ENCODE measurements around the gene FAM120B. TPM values are rescaled to one million over a fixed set of nuclear protein-coding genes. Genes with fewer than 3 reads are reported as not detected.

The FAM120B gene
- total RNA-seq, 1 experiment from 2014 or later = 16.7 TPM

GRCh38 chr6:170266061-170266825, 40.3 kb upstream of the FAM120B start:
- H4K8ac ChIP-seq (replicated peaks; ENCODE audit: insufficient read length, low read depth, low read length) = no peak overlapping the region
- H3K23me2 ChIP-seq (ENCODE audit: insufficient read length, low read depth, low read length, poor library complexity, severe bottlenecking) = no peaks in the 10 kb centered on the region
- no peaks in the 10 kb centered on the region for H3K9me3 ChIP-seq (ENCODE audit: control insufficient read depth, low read depth, low read length)
- H2BK20ac ChIP-seq (ENCODE audit: low read depth, low read length, poor library complexity, severe bottlenecking) = no peak overlapping the region
- H3K18ac ChIP-seq (ENCODE audit: insufficient read length, low read depth, low read length) = no peak overlapping the region
- no peaks in the 10 kb centered on the region for H4K20me1 ChIP-seq (ENCODE audit: control insufficient read depth, insufficient read depth, insufficient read length)
- H3K9ac ChIP-seq (ENCODE audit: extremely low read depth, insufficient read length, low read length) = no peak overlapping the region
- no peak overlapping the region for H3K4me3 Mint-ChIP-seq
- no peaks in the 10 kb centered on the region for H3K4me1 ChIP-seq (ENCODE audit: insufficient read depth, low read length)
- no peak overlapping the region for H3K56ac ChIP-seq (ENCODE audit: insufficient read length, low read depth, low read length)
- no peaks in the 10 kb centered on the region for H3K36me3 Mint-ChIP-seq (ENCODE audit: insufficient read depth in 1 of 3, low read depth in 3 of 3)
- H3K4ac ChIP-seq (ENCODE audit: low read depth, low read length) = no peak overlapping the region
- no peak overlapping the region for H2AK5ac ChIP-seq (ENCODE audit: insufficient read length, low read length)
- no peaks in the 10 kb centered on the region for H3K79me2 ChIP-seq (ENCODE audit: insufficient read depth, low read length)
- H3K4me1 Mint-ChIP-seq = peaks cover 21 to 27% of the 10 kb centered on the region in 2 experiments
- no peak overlapping the region for H3K14ac ChIP-seq (ENCODE audit: insufficient read depth, low read length)
- H2AFZ ChIP-seq (ENCODE audit: low read length) = no peak overlapping the region
- H3K9me3 Mint-ChIP-seq = no peaks in the 10 kb centered on the region; a peak in 1 of 5 replicates
- no peaks in the 10 kb centered on the region for H3K79me1 ChIP-seq (ENCODE audit: insufficient read depth, low read depth, low read length, poor library complexity, severe bottlenecking)
- WGBS (ENCODE audit: extremely low coverage, insufficient read length, low lambda C conversion rate) = no CpG with 5 or more reads among the region's 18 CpGs
- H3K23ac ChIP-seq (ENCODE audit: insufficient read length, low read depth, low read length) = no peak overlapping the region
- H3K27me3 Mint-ChIP-seq (ENCODE audit: low read depth) = peaks cover 2% of the 10 kb centered on the region
- DNase-seq = no peak
- no peak overlapping the region for H3K4me2 ChIP-seq (ENCODE audit: insufficient read depth, insufficient read length, low read length)
- H4K91ac ChIP-seq (ENCODE audit: insufficient read length, low read depth, low read length) = no peak overlapping the region
- H3K27me3 ChIP-seq (ENCODE audit: insufficient read depth, low read length) = no peaks in the 10 kb centered on the region
- no peak overlapping the region for H2BK15ac ChIP-seq (ENCODE audit: low read depth, low read length)
- H4K5ac ChIP-seq (ENCODE audit: insufficient read length, low read depth, low read length) = no peak overlapping the region
- no peak overlapping the region for H3K27ac ChIP-seq (ENCODE audit: insufficient read length, low read depth, low read length)
- TF ChIP-seq, protein P1, sequence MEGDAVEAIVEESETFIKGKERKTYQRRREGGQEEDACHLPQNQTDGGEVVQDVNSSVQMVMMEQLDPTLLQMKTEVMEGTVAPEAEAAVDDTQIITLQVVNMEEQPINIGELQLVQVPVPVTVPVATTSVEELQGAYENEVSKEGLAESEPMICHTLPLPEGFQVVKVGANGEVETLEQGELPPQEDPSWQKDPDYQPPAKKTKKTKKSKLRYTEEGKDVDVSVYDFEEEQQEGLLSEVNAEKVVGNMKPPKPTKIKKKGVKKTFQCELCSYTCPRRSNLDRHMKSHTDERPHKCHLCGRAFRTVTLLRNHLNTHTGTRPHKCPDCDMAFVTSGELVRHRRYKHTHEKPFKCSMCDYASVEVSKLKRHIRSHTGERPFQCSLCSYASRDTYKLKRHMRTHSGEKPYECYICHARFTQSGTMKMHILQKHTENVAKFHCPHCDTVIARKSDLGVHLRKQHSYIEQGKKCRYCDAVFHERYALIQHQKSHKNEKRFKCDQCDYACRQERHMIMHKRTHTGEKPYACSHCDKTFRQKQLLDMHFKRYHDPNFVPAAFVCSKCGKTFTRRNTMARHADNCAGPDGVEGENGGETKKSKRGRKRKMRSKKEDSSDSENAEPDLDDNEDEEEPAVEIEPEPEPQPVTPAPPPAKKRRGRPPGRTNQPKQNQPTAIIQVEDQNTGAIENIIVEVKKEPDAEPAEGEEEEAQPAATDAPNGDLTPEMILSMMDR (conservative IDR thresholded peaks at IDR 0.05) = no peak
- H2BK5ac ChIP-seq (ENCODE audit: insufficient read length, low read length) = no peak overlapping the region
- no peak overlapping the region for H2BK120ac ChIP-seq (ENCODE audit: low read depth, low read length, poor library complexity, severe bottlenecking)
- H2BK12ac ChIP-seq (ENCODE audit: insufficient read length, low read depth, low read length) = no peak overlapping the region
- no peak overlapping the region for H3T11ph ChIP-seq (ENCODE audit: low read length)
- peak overlapping the region in 2 of 3 experiments; percentile 42 to 62; a peak in 2 of 7 replicates for H3K27ac Mint-ChIP-seq

Data from H9 (cell line).